ENCODE results near the gene MOB2.

Gene MOB2

GRCh38 chr11:1460986-1461825 lies 25.4 kb downstream of the MOB2 start:
- no peaks in the 10 kb centered on the region for H3K27me3 ChIP-seq (replicated peaks)
- H3K36me3 ChIP-seq (replicated peaks): no peaks in the 10 kb centered on the region
- TF ChIP-seq, protein P1, sequence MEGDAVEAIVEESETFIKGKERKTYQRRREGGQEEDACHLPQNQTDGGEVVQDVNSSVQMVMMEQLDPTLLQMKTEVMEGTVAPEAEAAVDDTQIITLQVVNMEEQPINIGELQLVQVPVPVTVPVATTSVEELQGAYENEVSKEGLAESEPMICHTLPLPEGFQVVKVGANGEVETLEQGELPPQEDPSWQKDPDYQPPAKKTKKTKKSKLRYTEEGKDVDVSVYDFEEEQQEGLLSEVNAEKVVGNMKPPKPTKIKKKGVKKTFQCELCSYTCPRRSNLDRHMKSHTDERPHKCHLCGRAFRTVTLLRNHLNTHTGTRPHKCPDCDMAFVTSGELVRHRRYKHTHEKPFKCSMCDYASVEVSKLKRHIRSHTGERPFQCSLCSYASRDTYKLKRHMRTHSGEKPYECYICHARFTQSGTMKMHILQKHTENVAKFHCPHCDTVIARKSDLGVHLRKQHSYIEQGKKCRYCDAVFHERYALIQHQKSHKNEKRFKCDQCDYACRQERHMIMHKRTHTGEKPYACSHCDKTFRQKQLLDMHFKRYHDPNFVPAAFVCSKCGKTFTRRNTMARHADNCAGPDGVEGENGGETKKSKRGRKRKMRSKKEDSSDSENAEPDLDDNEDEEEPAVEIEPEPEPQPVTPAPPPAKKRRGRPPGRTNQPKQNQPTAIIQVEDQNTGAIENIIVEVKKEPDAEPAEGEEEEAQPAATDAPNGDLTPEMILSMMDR (IDR thresholded peaks at IDR 0.05; ENCODE audit: low read depth, low read length, missing control alignments): no peak
- H3K4me3 ChIP-seq (ENCODE audit: low read depth, low read length): no peak overlapping the region
- H3K27ac ChIP-seq: no peak overlapping the region
- DNase-seq: no peak
- in situ Hi-C loops (cut with HindIII; ENCODE audit: low pct_ligation_motif_present, low sequenced_read_pairs): no loop called here

DNA sequence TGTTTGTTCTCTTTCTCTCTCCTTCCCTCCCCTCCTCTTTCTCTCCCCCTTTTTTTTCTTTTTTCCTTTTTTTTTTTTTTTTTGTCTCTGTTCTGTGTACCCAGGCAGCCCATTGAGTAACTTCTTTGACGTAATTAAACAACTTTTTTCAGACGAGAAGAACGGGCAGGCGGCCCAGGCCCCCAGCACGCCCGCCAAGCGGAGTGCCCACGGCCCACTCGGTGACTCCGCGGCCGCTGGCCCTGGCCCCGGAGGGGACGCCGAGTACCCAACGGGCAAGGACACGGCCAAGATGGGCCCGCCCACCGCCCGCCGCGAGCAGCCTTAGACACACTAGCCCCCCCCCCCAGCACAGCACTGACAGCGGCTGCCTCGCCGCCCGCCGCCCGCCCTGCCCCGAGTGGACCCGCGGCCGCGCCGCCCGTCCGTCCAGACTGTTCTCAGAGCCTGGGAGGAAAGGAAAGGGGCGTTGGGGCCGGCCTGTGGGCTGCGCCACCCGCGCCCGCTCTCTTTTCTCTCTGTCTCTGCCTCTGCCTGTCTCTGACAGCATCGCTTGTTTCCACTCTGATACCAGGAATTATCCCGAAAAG lies 26.1 kb downstream of the MOB2 start:
- in situ Hi-C loops (cut with HindIII; ENCODE audit: low pct_ligation_motif_present, low sequenced_read_pairs): no loop called here
- TF ChIP-seq, protein P1 (IDR thresholded peaks at IDR 0.05; ENCODE audit: low read depth, low read length, missing control alignments): no peak
- no peak overlapping the region for H3K4me3 ChIP-seq (ENCODE audit: low read depth, low read length)
- H3K27ac ChIP-seq: no peak overlapping the region
- DNase-seq: no peak
- no peaks in the 10 kb centered on the region for H3K27me3 ChIP-seq (replicated peaks)
- H3K36me3 ChIP-seq (replicated peaks): no peaks in the 10 kb centered on the region

DNA sequence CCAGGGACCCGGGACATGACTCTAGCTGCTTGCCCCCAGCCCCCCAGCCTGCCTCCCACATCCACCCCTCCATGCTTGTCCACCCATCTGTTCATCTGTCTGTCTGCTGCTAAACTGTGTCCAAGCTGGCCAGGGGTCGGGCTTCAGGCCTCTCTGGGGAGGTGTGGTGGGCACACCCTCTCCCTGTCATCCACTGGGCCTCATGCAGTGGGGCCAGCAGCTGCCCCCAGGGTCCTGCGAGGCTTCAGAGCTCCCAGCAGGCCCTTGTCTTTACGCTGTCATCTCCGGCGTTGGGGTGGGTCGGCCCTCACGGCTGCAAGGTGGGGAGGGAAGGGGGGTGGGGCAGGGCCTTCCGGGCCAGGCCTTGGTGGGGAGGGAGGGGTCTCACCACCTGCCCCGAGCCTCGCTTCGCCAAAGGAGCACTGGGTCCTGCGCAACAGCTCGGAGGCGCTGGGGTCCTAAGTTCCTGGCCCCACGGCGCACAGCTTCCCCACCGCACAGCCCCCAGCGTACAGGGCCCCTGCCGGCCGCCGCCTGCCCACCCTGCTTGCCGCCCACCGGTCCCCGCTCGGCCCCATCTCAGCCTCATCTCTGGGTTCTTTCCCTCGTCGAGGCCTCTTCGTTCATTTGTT lies 26.7 kb downstream of the MOB2 start:
- no peak overlapping the region for H3K27ac ChIP-seq
- TF ChIP-seq, protein P1 (IDR thresholded peaks at IDR 0.05; ENCODE audit: low read depth, low read length, missing control alignments): no peak
- H3K27me3 ChIP-seq (replicated peaks): no peaks in the 10 kb centered on the region
- no peak overlapping the region for H3K4me3 ChIP-seq (ENCODE audit: low read depth, low read length)
- no peaks in the 10 kb centered on the region for H3K36me3 ChIP-seq (replicated peaks)
- no peak for DNase-seq
- in situ Hi-C loops (cut with HindIII; ENCODE audit: low pct_ligation_motif_present, low sequenced_read_pairs): no loop called here

DNA sequence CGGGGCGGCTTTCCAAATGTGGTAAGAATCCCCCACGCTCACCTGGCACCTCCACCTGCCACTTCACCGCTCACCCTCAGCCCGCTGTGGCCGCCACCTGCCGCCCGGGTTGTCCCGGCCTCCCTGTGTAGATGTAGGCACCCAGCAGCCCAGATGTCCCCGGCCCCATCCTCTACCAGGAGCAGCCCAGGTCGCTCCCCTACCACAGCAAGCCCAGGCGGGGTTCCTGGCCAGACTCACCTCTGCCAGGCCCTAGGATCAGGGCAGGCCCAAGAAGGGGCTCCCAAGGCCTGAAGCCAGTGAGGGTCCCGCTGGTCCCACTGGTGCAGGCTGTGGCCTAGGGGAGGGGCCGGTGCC lies 27.4 kb downstream of the MOB2 start:
- in situ Hi-C loops (cut with HindIII; ENCODE audit: low pct_ligation_motif_present, low sequenced_read_pairs): no loop called here
- no peak for DNase-seq
- Histone ChIP-seq H3K36me3 (replicated peaks) (no peaks in the 10 kb centered on the region), H3K27ac (no peak overlapping the region), H3K27me3 (replicated peaks) (no peaks in the 10 kb centered on the region), H3K4me3 (ENCODE audit: low read depth, low read length) (no peak overlapping the region)
- TF ChIP-seq, protein P1 (IDR thresholded peaks at IDR 0.05; ENCODE audit: low read depth, low read length, missing control alignments): no peak

DNA sequence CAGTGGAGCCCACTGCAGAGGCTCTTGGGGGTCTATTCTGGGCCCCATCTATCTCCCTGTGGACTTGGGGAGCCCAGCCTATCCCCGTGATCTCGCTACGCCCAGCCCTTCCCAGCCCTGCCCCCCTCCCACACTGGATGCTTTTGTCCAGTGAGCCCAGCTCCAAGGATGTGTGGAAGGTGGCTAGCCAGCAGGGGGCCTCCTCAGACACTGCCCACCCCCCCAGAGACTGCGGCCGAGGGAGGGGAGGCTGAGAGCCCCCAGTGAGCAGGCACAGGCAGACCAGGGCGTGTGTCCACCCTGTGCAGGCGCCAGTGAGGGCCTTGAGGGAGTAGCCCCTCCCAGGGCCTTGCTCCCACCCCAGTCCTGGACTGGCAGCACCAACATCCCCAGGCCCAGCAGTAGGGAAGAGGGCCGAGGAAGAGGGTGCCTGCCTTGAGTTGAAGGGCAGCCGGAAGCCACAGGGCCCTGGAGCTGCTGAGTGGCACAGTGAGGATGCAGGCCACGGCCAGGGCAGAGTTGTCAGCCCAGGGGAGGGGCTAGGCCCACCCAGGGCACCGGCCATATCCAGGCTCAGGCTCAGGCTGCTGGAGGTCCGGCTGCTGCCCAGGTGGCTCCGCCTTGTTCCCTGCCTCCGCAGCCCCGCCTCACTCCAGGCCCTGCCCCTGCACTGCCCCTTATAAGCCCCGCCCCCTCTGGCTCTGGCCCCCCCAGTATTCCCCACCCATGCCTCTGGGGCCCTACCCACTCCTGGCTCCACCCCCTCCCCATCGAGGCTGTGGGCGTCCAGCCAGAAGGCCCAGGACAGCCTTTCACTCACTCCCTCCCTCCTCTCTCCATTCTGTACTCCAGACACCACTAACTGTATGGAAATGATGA lies 28.0 kb downstream of the MOB2 start:
- Histone ChIP-seq H3K27ac (no peak overlapping the region), H3K27me3 (replicated peaks) (no peaks in the 10 kb centered on the region), H3K4me3 (ENCODE audit: low read depth, low read length) (no peak overlapping the region), H3K36me3 (replicated peaks) (no peaks in the 10 kb centered on the region)
- peak; percentile 13 for DNase-seq
- in situ Hi-C loops (cut with HindIII; ENCODE audit: low pct_ligation_motif_present, low sequenced_read_pairs): no loop called here
- TF ChIP-seq, protein P1 (IDR thresholded peaks at IDR 0.05; ENCODE audit: low read depth, low read length, missing control alignments): peak; percentile 64
